ENCODE measurements around the gene FERMT3.

DNA sequence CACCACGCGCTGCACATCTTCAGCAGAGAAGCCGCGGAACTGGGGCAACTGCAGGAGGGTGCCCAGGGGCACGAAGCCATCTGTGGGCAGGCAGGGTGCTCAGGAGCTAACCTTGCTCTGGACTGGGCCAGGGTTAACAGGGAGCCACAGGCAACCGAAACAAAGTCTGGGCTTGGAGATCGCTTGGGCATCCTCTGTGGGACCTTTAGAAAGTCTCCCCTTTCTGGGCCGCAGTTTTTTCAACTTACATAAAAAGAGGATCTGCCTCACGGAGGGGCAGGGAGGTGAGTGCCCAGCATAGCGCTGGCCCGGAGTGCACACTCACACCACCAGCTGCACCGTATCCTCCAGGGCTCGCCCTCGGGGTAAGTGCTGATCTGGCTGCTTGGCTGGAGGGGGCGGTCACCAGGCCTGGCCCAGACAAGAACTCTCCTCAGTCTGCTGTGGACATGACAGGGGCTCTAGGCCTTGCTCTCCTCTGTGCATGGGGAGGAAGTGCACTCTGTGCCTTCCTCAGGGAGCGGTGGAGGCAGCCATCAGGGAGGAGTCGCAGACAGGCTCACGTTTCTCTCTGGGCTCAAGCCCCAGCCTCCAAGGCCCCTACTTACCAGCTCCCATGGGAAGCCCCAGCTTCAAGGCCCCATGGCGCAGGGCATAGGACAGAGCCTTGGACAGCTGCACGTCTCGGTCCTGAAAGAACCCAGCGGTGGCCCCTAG lies 18.5 kb downstream of the FERMT3 start:
- TF ChIP-seq, protein P1, sequence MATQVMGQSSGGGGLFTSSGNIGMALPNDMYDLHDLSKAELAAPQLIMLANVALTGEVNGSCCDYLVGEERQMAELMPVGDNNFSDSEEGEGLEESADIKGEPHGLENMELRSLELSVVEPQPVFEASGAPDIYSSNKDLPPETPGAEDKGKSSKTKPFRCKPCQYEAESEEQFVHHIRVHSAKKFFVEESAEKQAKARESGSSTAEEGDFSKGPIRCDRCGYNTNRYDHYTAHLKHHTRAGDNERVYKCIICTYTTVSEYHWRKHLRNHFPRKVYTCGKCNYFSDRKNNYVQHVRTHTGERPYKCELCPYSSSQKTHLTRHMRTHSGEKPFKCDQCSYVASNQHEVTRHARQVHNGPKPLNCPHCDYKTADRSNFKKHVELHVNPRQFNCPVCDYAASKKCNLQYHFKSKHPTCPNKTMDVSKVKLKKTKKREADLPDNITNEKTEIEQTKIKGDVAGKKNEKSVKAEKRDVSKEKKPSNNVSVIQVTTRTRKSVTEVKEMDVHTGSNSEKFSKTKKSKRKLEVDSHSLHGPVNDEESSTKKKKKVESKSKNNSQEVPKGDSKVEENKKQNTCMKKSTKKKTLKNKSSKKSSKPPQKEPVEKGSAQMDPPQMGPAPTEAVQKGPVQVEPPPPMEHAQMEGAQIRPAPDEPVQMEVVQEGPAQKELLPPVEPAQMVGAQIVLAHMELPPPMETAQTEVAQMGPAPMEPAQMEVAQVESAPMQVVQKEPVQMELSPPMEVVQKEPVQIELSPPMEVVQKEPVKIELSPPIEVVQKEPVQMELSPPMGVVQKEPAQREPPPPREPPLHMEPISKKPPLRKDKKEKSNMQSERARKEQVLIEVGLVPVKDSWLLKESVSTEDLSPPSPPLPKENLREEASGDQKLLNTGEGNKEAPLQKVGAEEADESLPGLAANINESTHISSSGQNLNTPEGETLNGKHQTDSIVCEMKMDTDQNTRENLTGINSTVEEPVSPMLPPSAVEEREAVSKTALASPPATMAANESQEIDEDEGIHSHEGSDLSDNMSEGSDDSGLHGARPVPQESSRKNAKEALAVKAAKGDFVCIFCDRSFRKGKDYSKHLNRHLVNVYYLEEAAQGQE (IDR thresholded peaks at IDR 0.05; ENCODE audit: insufficient read depth in 1 of 2, low read depth in 2 of 2, low read length in 2 of 2): no peak
- no peak for TF ChIP-seq POLR2AphosphoS5 (IDR thresholded peaks at IDR 0.05; ENCODE audit: low read depth, low read length)
